ENCODE measurements around the gene FCER1G. TPM values are rescaled to one million over a fixed set of nuclear protein-coding genes. Genes with fewer than 3 reads are reported as not detected.

The FCER1G gene
- total RNA-seq = not detected in 2 replicates

DNA sequence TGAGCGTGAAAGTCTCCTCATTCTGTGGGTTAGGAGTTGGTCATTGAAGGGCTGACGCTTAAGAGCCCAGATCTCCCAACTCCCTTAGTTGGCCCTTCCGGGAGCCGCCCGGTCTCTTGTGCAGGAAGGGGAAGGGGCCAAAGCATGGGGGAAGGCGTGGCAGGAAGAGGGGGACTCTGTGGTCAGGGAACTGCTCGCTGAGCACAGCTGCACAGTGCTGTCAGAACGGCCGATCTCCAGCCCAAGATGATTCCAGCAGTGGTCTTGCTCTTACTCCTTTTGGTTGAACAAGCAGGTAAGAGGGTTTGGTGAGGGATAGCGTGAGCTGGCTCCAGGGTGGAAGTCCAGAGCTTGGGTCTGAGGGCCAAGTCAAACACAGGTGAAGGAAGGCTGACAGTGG is at the start of gene FCER1G:
FCER1G (plus strand) TSS at position 220 of the 400 bp plus-strand sequence; CDS start at position 247, 27 bp downstream.

GRCh38 chr1:161165742-161166668 is 49.1 kb upstream of the FCER1G start, which contains the start of gene PPOX:
TSS of gene PPOX (plus strand) at chr1:161166426. CDS start at chr1:161166848, 422 bp downstream.

GRCh38 chr1:161177112-161177935 is 37.8 kb upstream of the FCER1G start, which contains the start of gene B4GALT3:
TSS of gene B4GALT3 (minus strand) at chr1:161177507. CDS start at chr1:161176060, 1,447 bp downstream.

GRCh38 chr1:161198897-161199431 is 16.1 kb upstream of the FCER1G start, which contains the start of gene ADAMTS4:
TSS of gene ADAMTS4 (minus strand) at chr1:161199054. CDS start at chr1:161198627, 427 bp downstream.

DNA sequence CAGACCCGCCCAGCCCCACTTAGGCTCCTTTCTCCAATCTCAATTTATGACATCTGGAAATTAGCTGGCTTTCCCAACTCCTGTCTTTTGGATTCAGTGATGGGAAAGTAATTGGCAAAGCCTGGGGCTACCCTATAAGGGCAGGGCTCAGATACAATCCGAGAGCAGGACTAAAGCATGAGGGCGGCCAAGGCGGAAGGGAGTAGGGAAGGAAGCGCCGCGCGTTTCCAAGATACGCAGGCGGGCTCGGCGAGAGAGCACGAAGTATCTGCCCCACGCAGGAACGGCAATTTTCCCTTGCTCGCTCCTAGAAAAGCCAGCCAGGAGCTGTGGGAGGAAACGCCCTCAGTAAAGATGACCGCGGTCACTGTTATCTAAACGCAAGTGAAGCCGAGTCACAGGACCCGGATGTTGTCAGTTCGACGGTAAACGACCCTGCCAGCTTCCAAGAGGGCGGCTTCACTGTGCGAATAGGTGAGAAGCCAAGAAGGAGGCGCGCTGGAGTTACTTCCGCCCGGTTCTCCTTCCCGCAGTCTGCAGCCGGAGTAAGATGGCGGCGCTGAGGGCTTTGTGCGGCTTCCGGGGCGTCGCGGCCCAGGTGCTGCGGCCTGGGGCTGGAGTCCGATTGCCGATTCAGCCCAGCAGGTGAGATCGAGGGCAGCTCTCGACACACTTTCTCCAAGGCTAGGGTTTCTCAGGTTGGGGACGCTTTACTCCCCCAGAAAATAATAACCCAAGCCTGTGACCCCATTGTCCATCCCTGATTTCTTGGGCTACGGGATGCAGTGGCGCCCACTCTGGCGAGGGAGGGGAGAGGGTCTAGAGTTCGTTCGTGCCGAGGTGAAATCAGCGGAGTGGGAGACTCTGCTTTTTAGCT is 13.0 kb upstream of the FCER1G start, which contains the start of gene NDUFS2:
NDUFS2 (plus strand) TSS at position 532 of the 877 bp plus-strand sequence; CDS start at position 551, 19 bp downstream.

GRCh38 chr1:161225534-161226319 is 10.6 kb downstream of the FCER1G start, which contains the start of gene TOMM40L:
TSS of gene TOMM40L (plus strand) at chr1:161226060. CDS start at chr1:161226490, 430 bp downstream.

GRCh38 chr1:161238039-161238473 is 23.0 kb downstream of the FCER1G start, which contains the start of gene NR1I3:
TSS of gene NR1I3 (minus strand) at chr1:161238203. CDS start at chr1:161236565, 1,638 bp downstream.

GRCh38 chr1:161258439-161259344 is 43.6 kb downstream of the FCER1G start, which contains the start of gene PCP4L1:
TSS of gene PCP4L1 (plus strand) at chr1:161258745. CDS start at chr1:161258975, 230 bp downstream.

Other genes starting within 250 kb of the FCER1G start
- 2.2 and 2.7 TPM in 2 replicates for gene F11R, start 194.1 kb upstream of the FCER1G start, total RNA-seq
- 3.4 and 9.1 TPM in 2 replicates for gene TSTD1, start 176.3 kb upstream of the FCER1G start, total RNA-seq
- gene USF1, start 169.3 kb upstream of the FCER1G start, total RNA-seq = 66.7 and 87.2 TPM in 2 replicates
- not detected in 2 replicates for gene ARHGAP30, start 145.4 kb upstream of the FCER1G start, total RNA-seq
- gene NECTIN4, start 125.7 kb upstream of the FCER1G start, total RNA-seq = 0.11 and 0.25 TPM in 2 replicates
- 1.3 and 1.6 TPM in 2 replicates for gene KLHDC9, start 116.9 kb upstream of the FCER1G start, total RNA-seq
- gene PFDN2, start 97.3 kb upstream of the FCER1G start, total RNA-seq = 74.6 and 114 TPM in 2 replicates
- 21.8 and 25.6 TPM in 2 replicates for gene NIT1, start 97.2 kb upstream of the FCER1G start, total RNA-seq
- 21.1 and 28.7 TPM in 2 replicates for gene DEDD, start 82.6 kb upstream of the FCER1G start, total RNA-seq
- 85.5 and 86.7 TPM in 2 replicates for gene UFC1, start 61.3 kb upstream of the FCER1G start, total RNA-seq
- 7.5 and 11.2 TPM in 2 replicates for gene USP21, start 55.8 kb upstream of the FCER1G start, total RNA-seq
- 13.8 and 15.2 TPM in 2 replicates for gene PPOX, start 48.9 kb upstream of the FCER1G start, total RNA-seq
- gene B4GALT3, start 37.8 kb upstream of the FCER1G start, total RNA-seq = 18.3 and 23.6 TPM in 2 replicates
- gene ADAMTS4, start 16.2 kb upstream of the FCER1G start, total RNA-seq = 14.9 and 37.3 TPM in 2 replicates
- 197 and 198 TPM in 2 replicates for gene NDUFS2, start 12.9 kb upstream of the FCER1G start, total RNA-seq
- not detected in 2 replicates for gene APOA2, start 8.3 kb downstream of the FCER1G start, total RNA-seq
- gene TOMM40L, start 10.8 kb downstream of the FCER1G start, total RNA-seq = 9.2 and 13.2 TPM in 2 replicates
- not detected in 2 replicates for gene NR1I3, start 22.9 kb downstream of the FCER1G start, total RNA-seq
- gene PCP4L1, start 43.5 kb downstream of the FCER1G start, total RNA-seq = not detected in 2 replicates
- gene MPZ, start 94.7 kb downstream of the FCER1G start, total RNA-seq = 0.87 and 1.00 TPM in 2 replicates
- 26.9 and 37.0 TPM in 2 replicates for gene SDHC, start 99.1 kb downstream of the FCER1G start, total RNA-seq
- gene CFAP126, start 152.6 kb downstream of the FCER1G start, total RNA-seq = not detected in 2 replicates

Data from uterine smooth muscle cell (primary cell).